CD4-positive, alpha-beta T cell (primary cell): ENCODE results near the gene DPP9. TPM values are rescaled to one million over a fixed set of nuclear protein-coding genes. Genes with fewer than 3 reads are reported as not detected.

Experiments
- ATAC-seq: fragments of 200-7000 bp; cut with Tn5 transposase; one replicate; pipeline ENCODE4 v1.10.0; 2022; ENCODE audit warnings: mild to moderate bottlenecking; ENCODE audit not compliant: poor library complexity
- CTCF ChIA-PET: fragments of 350-600 bp; sonication (Branson Sonifier 250); formaldehyde crosslinking; loops from one replicate; lab custom pipeline; 2021; ENCODE audit warnings: antibody characterized with exemption, inconsistent platforms; lab: Charles Lee
- POLR2A ChIA-PET: fragments of 350-600 bp; sonication (Branson Sonifier 250); formaldehyde crosslinking; loops from one replicate; lab custom pipeline; 2021; ENCODE audit warnings: antibody characterized with exemption, inconsistent platforms; lab: Charles Lee
- DNase-seq, 14 experiments: peaks; one replicate each; pipeline ENCODE4 v3.0.0-alpha.2; 2013 to 2020; ENCODE audit warnings: mixed read lengths in 2 of 14
- H3K27ac ChIP-seq, 2 donors: one replicate each; pipeline versions ENCODE4 v1.5.1 to v1.7.0; 2013; ENCODE audit warnings: low read length in 2 of 2, low read depth in 1 of 2, mild to moderate bottlenecking in 1 of 2
- H3K27me3 ChIP-seq, 2 experiments: 1 replicate in 1 of 2; 2 replicates in 1 of 2; pipeline versions ENCODE4 v1.6.1 to v1.7.0; 2013; ENCODE audit warnings: low read length in 2 of 2, control low read depth in 1 of 2, mild to moderate bottlenecking in 1 of 2, moderate library complexity in 1 of 2; ENCODE audit not compliant: insufficient read depth in 2 of 2, control insufficient read depth in 1 of 2
- H3K36me3 ChIP-seq: one replicate; pipeline ENCODE4 v1.6.1; 2013; ENCODE audit warnings: low read length, control low read depth; ENCODE audit not compliant: insufficient read depth
- H3K4me1 ChIP-seq: one replicate; pipeline ENCODE4 v1.6.1; 2013; ENCODE audit warnings: low read length, control low read depth; ENCODE audit not compliant: insufficient read depth
- H3K4me3 ChIP-seq: one replicate; pipeline ENCODE4 v1.5.1; 2013; ENCODE audit warnings: mild to moderate bottlenecking, low read length, moderate library complexity
- H3K9me3 ChIP-seq, 2 experiments: 1 replicate in 1 of 2; 2 replicates in 1 of 2; pipeline versions ENCODE4 v1.6.1 to v1.7.0; 2013; ENCODE audit warnings: low read length in 2 of 2, mild to moderate bottlenecking in 2 of 2, control low read depth in 1 of 2, moderate library complexity in 1 of 2; ENCODE audit not compliant: control insufficient read depth in 1 of 2, insufficient read depth in 1 of 2
- H3K27ac Mint-ChIP-seq: one replicate; pipeline ENCODE4 v1.8.0; 2020; ENCODE audit warnings: mixed read lengths
- H3K27me3 Mint-ChIP-seq: one replicate; pipeline ENCODE4 v1.8.0; 2021; ENCODE audit warnings: mixed read lengths
- H3K36me3 Mint-ChIP-seq: one replicate; pipeline ENCODE4 v1.8.0; 2021; ENCODE audit warnings: low read depth, mixed read lengths
- H3K4me1 Mint-ChIP-seq: one replicate; pipeline ENCODE4 v1.8.0; 2021; ENCODE audit warnings: low read depth, mixed read lengths
- H3K4me3 Mint-ChIP-seq: one replicate; pipeline ENCODE4 v1.8.0; 2020; ENCODE audit warnings: mild to moderate bottlenecking, mixed read lengths
- H3K9me3 Mint-ChIP-seq: one replicate; pipeline ENCODE4 v1.8.0; 2020; ENCODE audit warnings: mixed read lengths
- intact Hi-C, 2 experiments: fragments of 100-400 bp; cut with DNase I in 1 of 2; cut with micrococcal nuclease in 1 of 2; formaldehyde crosslinking; loops; one replicate each; pipeline versions ENCODE4 v1.15.1 to v1.9.0; 2023 to 2025; cut with DNase I, micrococcal nuclease
- total RNA-seq, 174 experiments: library from RNA in 2 of 174; stranded (reverse) in 2 of 174; gene quantifications; one replicate each; pipeline ENCODE4 v1.2.3 and lab custom pipeline; 2021 to 2026
- TF ChIP-seq, protein P1 (sequence below): fragments of 200-600 bp; IDR thresholded peaks from one replicate; pipeline ENCODE4 v1.8.0; 2022; ENCODE audit warnings: antibody characterized with exemption, mild to moderate bottlenecking

DPP9 gene
- total RNA-seq, 2 experiments from 2014 or later = 67.9 to 72.8 TPM

DNA sequence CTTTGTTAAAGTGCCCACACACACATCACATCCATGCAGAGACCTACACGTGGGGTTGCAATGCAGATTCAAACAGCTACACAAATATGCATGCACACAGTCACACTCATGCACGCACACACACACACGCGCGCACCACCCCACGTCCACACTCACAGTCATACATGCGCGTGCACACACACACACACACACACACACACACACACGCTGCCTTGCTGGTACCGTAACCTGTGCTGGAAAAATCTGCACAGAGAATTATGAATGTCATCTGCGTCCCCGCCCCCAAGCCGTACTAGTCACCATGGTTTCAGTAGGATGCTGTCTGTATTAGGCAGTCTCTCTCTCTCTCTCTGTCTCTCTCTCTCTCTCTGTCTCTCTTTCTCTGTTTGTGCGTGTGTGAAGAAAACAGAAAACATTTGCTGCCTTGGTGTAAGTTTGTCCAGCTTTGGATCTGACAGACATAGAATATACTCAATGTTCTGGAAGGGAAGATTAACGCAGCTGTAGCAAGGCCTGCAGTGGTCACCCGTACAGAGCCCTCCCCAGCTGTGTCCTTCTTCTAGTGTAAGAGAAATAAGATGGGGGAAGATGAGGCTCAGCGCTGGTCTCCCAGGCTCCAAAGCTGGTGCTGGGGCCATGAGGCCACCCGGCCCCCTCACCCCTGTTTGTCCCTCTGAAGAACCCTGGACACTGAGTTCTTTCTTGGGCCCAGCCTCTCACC lies 26.4 kb upstream of the DPP9 start:
- H3K27ac ChIP-seq = no peak overlapping the region
- H3K9me3 Mint-ChIP-seq = no peaks in the 10 kb centered on the region
- H3K4me1 ChIP-seq = no peaks in the 10 kb centered on the region
- no peak for ATAC-seq
- peaks cover 0 to 3% of the 10 kb centered on the region in 2 experiments for H3K9me3 ChIP-seq
- no peaks in the 10 kb centered on the region for H3K36me3 ChIP-seq
- H3K36me3 Mint-ChIP-seq = no peaks in the 10 kb centered on the region
- ChIA-PET POLR2A (no interaction called here), CTCF (no interaction called here)
- no peak overlapping the region for H3K4me3 Mint-ChIP-seq
- intact Hi-C loops = no loop called here
- no peaks in the 10 kb centered on the region for H3K4me1 Mint-ChIP-seq
- no peak overlapping the region for H3K4me3 ChIP-seq
- H3K27me3 ChIP-seq = peaks cover 3 to 19% of the 10 kb centered on the region in 2 experiments
- peaks cover 34% of the 10 kb centered on the region for H3K27me3 Mint-ChIP-seq
- no peak for DNase-seq
- TF ChIP-seq, protein P1, sequence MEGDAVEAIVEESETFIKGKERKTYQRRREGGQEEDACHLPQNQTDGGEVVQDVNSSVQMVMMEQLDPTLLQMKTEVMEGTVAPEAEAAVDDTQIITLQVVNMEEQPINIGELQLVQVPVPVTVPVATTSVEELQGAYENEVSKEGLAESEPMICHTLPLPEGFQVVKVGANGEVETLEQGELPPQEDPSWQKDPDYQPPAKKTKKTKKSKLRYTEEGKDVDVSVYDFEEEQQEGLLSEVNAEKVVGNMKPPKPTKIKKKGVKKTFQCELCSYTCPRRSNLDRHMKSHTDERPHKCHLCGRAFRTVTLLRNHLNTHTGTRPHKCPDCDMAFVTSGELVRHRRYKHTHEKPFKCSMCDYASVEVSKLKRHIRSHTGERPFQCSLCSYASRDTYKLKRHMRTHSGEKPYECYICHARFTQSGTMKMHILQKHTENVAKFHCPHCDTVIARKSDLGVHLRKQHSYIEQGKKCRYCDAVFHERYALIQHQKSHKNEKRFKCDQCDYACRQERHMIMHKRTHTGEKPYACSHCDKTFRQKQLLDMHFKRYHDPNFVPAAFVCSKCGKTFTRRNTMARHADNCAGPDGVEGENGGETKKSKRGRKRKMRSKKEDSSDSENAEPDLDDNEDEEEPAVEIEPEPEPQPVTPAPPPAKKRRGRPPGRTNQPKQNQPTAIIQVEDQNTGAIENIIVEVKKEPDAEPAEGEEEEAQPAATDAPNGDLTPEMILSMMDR = no peak
- no peak overlapping the region for H3K27ac Mint-ChIP-seq

DNA sequence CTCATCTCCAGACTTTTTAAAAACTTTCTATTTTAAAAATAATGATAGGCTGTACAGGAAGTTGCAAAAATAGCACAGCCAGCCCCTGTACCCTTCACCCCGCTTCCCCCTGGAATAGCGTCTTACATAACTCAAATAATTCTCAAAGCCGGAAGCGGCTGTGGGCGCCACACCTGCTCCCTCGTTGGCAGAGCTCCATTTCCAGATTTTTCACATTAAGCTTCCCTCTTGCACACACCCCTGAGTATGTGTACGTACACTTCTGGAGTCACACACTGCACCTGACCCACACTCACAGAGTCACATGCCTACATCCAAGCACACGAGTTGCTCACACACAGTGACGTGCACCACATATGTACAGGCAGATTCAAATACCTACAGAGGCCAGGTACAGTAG lies 24.9 kb upstream of the DPP9 start:
- Histone ChIP-seq H3K27ac (no peak overlapping the region), H3K27me3 (peaks cover 0 to 19% of the 10 kb centered on the region in 2 experiments), H3K36me3 (no peaks in the 10 kb centered on the region), H3K4me3 (no peak overlapping the region), H3K9me3 (peaks cover 0 to 3% of the 10 kb centered on the region in 2 experiments), H3K4me1 (no peaks in the 10 kb centered on the region)
- POLR2A ChIA-PET = no interaction called here
- DNase-seq (no peak), ATAC-seq (no peak)
- CTCF ChIA-PET = no interaction called here
- Mint-ChIP-seq H3K36me3 (no peaks in the 10 kb centered on the region), H3K9me3 (no peaks in the 10 kb centered on the region), H3K27me3 (peaks cover 34% of the 10 kb centered on the region), H3K4me3 (no peak overlapping the region), H3K4me1 (no peaks in the 10 kb centered on the region), H3K27ac (no peak overlapping the region)
- TF ChIP-seq, protein P1 = no peak
- intact Hi-C loops = no loop called here

DNA sequence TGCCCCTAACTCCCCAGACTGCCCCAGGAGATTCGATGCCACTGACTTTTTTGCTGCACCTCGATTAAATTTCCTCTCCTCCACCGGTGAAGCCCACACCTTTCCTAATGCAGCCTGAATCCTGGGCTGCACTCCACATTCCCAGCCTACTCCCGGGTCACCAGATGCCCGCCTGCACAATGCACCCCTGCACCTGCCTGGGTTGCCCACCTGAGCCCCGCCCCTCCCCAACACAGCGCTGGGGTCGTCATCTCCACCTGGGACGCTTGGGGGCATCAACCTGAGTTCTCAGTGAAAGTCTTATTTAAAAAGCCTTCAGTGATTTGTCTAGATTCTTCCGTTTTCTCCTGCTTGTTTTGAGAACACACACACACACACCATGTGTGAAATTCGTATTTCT lies 24.5 kb upstream of the DPP9 start:
- TF ChIP-seq, protein P1 = no peak
- no peak for DNase-seq
- H3K9me3 Mint-ChIP-seq = no peaks in the 10 kb centered on the region
- H3K4me1 Mint-ChIP-seq = no peaks in the 10 kb centered on the region
- H3K36me3 Mint-ChIP-seq = no peaks in the 10 kb centered on the region
- H3K9me3 ChIP-seq = peaks cover 0 to 3% of the 10 kb centered on the region in 2 experiments
- ChIA-PET POLR2A (no interaction called here), CTCF (no interaction called here)
- ATAC-seq = no peak
- H3K4me3 ChIP-seq = no peak overlapping the region
- H3K27me3 Mint-ChIP-seq = peaks cover 34% of the 10 kb centered on the region
- no peaks in the 10 kb centered on the region for H3K36me3 ChIP-seq
- intact Hi-C loops = no loop called here
- peaks cover 0 to 20% of the 10 kb centered on the region in 2 experiments for H3K27me3 ChIP-seq
- H3K4me1 ChIP-seq = no peaks in the 10 kb centered on the region
- no peak overlapping the region for H3K27ac Mint-ChIP-seq
- no peak overlapping the region for H3K27ac ChIP-seq
- no peak overlapping the region for H3K4me3 Mint-ChIP-seq
